OCI-LY3 (cell line): ENCODE data around the gene CHMP5.

ENCODE experiments used
- EZH2phosphoT487 ChIP-seq: fragments of 200-600 bp; shearing (Covaris generic); IDR thresholded peaks from 2 replicates; pipeline ENCODE4 v1.6.1; 2018; ENCODE audit warnings: antibody characterized with exemption, mixed run types, low read depth
- TF ChIP-seq, protein P1 (sequence below): fragments of 200-600, 300-600 bp; sonication (generic); IDR thresholded peaks from 2 replicates; pipeline ENCODE4 v1.5.1; 2014; ENCODE audit warnings: antibody characterized with exemption, low read length, low read depth

DNA sequence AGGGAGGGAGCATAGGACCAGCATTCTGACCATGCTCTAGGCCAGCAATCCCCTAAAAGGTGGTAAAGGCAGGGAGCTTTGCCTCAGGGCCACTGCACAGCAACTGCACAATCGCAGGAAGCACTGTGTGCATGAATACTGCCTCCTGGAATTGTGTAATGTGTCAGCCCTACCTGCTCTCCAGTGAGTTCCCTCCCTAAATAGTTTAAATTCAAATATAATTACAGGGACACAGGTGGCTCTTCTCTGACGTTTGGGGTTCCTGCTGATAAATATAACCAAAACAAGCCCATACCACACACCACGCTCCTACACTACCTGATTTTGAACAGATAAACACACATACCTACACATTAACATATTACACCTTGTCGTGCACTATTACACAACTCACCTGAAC lies 9.4 kb upstream of the CHMP5 start:
- TF ChIP-seq, protein P1, sequence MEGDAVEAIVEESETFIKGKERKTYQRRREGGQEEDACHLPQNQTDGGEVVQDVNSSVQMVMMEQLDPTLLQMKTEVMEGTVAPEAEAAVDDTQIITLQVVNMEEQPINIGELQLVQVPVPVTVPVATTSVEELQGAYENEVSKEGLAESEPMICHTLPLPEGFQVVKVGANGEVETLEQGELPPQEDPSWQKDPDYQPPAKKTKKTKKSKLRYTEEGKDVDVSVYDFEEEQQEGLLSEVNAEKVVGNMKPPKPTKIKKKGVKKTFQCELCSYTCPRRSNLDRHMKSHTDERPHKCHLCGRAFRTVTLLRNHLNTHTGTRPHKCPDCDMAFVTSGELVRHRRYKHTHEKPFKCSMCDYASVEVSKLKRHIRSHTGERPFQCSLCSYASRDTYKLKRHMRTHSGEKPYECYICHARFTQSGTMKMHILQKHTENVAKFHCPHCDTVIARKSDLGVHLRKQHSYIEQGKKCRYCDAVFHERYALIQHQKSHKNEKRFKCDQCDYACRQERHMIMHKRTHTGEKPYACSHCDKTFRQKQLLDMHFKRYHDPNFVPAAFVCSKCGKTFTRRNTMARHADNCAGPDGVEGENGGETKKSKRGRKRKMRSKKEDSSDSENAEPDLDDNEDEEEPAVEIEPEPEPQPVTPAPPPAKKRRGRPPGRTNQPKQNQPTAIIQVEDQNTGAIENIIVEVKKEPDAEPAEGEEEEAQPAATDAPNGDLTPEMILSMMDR = no peak
- TF ChIP-seq EZH2phosphoT487 = no peak
